Fibroblast of lung (primary cell): Measurements from ENCODE around the gene RPL37A.

Experiments
- EZH2 ChIP-seq: IDR thresholded peaks from 2 replicates; pipeline ENCODE4 v1.5.1; 2012; ENCODE audit warnings: low read length, control low read depth, mild to moderate bottlenecking; ENCODE audit errors: missing control alignments
- TF ChIP-seq, protein P1 (sequence below), 2 donors: IDR thresholded peaks in 1 of 2; conservative IDR thresholded peaks in 1 of 2; 1 replicate in 1 of 2; 2 replicates in 1 of 2; pipeline ENCODE4 v1.5.1; 2011 to 2012; ENCODE audit warnings: low read length in 2 of 2, control low read depth in 1 of 2, inconsistent platforms in 1 of 2, low read depth in 1 of 2, mild to moderate bottlenecking in 1 of 2

DNA sequence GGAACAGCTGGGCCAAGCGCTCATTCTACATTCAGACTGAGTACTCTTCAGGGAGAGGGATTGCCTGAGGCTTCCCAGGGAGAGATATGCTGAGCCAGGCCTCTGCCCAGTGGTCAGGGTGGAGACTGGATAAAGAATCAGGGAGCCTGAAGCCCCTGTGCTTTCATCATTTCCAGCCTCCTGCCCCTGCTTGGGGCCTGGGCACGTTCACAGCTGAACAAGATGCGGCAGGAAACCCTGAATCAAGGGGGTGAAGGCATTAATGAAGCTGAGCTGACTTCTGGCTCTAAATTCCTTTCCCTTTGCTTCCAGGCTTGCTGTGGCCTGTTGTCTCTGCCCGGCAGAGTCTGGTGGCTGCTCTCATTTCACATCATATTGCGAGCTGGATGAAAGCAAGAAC, 35.0 kb downstream of the RPL37A start:
- TF ChIP-seq, protein P1, sequence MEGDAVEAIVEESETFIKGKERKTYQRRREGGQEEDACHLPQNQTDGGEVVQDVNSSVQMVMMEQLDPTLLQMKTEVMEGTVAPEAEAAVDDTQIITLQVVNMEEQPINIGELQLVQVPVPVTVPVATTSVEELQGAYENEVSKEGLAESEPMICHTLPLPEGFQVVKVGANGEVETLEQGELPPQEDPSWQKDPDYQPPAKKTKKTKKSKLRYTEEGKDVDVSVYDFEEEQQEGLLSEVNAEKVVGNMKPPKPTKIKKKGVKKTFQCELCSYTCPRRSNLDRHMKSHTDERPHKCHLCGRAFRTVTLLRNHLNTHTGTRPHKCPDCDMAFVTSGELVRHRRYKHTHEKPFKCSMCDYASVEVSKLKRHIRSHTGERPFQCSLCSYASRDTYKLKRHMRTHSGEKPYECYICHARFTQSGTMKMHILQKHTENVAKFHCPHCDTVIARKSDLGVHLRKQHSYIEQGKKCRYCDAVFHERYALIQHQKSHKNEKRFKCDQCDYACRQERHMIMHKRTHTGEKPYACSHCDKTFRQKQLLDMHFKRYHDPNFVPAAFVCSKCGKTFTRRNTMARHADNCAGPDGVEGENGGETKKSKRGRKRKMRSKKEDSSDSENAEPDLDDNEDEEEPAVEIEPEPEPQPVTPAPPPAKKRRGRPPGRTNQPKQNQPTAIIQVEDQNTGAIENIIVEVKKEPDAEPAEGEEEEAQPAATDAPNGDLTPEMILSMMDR (conservative IDR thresholded peaks at IDR 0.05 in 1 of 2, IDR thresholded peaks at IDR 0.05 in 1 of 2; ENCODE audit: low read depth in 1 of 2, low read length in 2 of 2), result no peak
- no peak for TF ChIP-seq EZH2
